ENCODE results near the gene NEU4.

- TF ChIP-seq, protein P1, sequence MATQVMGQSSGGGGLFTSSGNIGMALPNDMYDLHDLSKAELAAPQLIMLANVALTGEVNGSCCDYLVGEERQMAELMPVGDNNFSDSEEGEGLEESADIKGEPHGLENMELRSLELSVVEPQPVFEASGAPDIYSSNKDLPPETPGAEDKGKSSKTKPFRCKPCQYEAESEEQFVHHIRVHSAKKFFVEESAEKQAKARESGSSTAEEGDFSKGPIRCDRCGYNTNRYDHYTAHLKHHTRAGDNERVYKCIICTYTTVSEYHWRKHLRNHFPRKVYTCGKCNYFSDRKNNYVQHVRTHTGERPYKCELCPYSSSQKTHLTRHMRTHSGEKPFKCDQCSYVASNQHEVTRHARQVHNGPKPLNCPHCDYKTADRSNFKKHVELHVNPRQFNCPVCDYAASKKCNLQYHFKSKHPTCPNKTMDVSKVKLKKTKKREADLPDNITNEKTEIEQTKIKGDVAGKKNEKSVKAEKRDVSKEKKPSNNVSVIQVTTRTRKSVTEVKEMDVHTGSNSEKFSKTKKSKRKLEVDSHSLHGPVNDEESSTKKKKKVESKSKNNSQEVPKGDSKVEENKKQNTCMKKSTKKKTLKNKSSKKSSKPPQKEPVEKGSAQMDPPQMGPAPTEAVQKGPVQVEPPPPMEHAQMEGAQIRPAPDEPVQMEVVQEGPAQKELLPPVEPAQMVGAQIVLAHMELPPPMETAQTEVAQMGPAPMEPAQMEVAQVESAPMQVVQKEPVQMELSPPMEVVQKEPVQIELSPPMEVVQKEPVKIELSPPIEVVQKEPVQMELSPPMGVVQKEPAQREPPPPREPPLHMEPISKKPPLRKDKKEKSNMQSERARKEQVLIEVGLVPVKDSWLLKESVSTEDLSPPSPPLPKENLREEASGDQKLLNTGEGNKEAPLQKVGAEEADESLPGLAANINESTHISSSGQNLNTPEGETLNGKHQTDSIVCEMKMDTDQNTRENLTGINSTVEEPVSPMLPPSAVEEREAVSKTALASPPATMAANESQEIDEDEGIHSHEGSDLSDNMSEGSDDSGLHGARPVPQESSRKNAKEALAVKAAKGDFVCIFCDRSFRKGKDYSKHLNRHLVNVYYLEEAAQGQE (IDR thresholded peaks at IDR 0.05; ENCODE audit: insufficient read depth in 1 of 2, low read depth in 2 of 2, low read length in 1 of 2), result no peak
- TF ChIP-seq CTCF (IDR thresholded peaks at IDR 0.05), result no peak
Measured at GRCh38 chr2:241816431-241817121, 7.6 kb downstream of the NEU4 start.

Measured in Panc1 (cell line).